ENCODE results near the gene NFS1.
"Not testable (repeated sequence)": the region's sequence is repeated elsewhere in the genome, so short reads cannot be mapped to it uniquely, and the experiment has no call there.

NFS1 gene

GRCh38 chr20:35710039-35710438, 10.9 kb upstream of the NFS1 start:
- DNase-seq (ENCODE audit: low read depth in 1 of 2, low spot score in 1 of 2) = no peak

GRCh38 chr20:35709259-35709658, 10.1 kb upstream of the NFS1 start:
- DNase-seq (ENCODE audit: low read depth in 1 of 2, low spot score in 1 of 2) = no peak

GRCh38 chr20:35708502-35708901, 9.3 kb upstream of the NFS1 start:
- DNase-seq (ENCODE audit: low read depth in 1 of 2, low spot score in 1 of 2) = no peak

DNA sequence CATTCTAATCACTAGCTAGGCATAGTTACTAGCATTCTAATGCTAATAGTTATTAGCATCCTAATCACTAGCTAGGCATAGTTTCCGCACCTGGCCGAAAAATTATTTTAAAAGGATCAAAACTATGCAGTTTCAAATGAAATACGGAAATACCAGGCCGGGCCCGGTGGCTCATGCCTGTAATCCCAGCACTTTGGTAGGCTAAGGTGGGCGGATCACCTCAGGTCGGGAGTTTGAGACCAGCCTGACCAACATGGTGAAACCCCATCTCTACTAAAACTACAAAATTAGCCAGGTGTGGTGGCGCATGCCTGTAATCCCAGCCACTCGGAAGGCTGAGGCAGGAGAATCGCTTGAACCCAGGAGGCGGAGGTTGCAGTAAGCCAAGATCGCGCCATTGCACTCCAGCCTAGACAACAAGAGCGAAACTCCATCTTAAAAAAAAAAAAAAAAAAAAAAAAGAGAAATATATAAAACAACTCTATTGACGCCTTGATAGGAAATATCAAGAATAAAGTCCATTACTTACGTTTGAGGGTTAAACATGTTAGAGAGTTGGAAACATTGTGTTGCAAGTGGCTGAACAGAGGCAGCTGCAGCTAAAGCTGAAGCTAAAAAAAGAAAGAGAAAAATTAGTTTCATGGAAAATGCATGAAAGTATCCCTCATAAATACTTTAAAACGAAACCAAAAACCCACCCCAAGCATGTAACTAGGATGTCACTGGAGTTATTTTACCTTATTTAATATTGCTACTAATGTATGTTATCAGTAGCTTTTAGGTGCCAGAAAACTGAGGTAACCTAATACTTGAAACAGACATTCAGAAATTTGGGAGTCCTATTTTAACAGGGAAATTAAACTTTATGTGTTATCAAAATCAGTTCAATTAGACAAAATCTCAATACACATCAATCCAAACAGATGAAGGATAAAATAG, 7.7 kb upstream of the NFS1 start:
- not testable (repeated sequence) for DNase-seq (ENCODE audit: low read depth in 1 of 2, low spot score in 1 of 2)

DNA sequence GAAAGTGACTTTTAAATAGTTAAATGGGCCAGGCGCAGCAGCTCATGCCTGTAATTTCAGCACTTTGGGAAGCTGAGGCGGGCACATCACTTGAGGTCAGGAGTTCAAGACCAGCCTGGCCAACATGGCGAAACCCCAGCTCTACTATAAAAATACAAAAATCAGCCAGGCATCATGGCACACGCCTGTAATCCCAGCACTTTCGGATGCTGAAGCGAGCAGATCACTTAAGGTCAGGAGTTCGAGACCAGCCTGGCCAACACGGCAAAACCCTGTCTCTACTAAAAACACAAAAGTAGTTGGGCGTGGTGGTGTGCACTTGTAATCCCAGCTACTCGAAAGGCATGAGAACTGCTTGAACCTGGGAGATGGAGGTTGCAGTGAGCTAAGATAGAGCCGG, 6.7 kb upstream of the NFS1 start:
- DNase-seq (ENCODE audit: low read depth in 1 of 2, low spot score in 1 of 2) = not testable (repeated sequence)

- no peak for DNase-seq (ENCODE audit: low read depth in 1 of 2, low spot score in 1 of 2)
These were observed 5.5 kb upstream of the NFS1 start for GRCh38 chr20:35704514-35705261.

DNA sequence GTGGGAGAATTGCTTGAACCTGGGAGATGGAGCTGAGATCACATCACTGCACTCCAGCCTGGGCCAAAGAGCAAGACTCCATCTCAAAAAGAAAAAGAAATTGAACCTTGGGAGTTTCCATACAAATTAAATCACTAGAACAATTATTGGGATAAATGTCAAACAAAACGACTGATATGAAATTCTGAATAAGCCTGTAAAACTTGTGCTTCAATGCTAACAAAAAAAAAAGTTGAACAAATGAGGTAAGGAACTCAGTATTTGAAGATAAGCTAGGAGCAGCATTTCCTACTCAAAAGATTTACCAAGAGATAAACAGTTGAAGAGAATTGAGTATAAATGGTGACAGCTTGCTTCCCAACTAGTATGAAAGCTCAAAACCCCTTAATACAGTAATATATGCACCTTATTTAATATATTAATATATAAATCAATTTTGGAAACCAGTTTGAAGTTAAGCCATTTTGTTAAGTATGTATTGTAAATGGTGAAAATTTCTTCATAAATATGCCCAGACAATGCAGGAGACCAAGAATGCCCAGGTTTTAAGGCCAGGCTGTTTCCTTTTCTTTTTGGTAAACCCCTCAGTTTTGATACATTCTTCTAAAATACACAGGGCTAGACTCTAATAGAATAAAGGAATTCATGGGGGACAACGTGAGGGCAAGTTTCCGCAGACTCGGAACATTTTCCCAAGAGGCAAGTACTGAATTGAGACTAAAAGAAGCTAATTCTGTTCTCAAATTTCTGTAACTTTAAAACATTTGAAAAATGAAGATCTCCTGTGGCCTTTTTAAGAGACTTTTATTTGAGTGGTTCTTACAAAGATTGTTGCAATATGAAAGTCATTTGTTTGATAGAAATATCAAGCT, 3.9 kb upstream of the NFS1 start:
- DNase-seq (ENCODE audit: low read depth in 1 of 2, low spot score in 1 of 2) = no peak

DNA sequence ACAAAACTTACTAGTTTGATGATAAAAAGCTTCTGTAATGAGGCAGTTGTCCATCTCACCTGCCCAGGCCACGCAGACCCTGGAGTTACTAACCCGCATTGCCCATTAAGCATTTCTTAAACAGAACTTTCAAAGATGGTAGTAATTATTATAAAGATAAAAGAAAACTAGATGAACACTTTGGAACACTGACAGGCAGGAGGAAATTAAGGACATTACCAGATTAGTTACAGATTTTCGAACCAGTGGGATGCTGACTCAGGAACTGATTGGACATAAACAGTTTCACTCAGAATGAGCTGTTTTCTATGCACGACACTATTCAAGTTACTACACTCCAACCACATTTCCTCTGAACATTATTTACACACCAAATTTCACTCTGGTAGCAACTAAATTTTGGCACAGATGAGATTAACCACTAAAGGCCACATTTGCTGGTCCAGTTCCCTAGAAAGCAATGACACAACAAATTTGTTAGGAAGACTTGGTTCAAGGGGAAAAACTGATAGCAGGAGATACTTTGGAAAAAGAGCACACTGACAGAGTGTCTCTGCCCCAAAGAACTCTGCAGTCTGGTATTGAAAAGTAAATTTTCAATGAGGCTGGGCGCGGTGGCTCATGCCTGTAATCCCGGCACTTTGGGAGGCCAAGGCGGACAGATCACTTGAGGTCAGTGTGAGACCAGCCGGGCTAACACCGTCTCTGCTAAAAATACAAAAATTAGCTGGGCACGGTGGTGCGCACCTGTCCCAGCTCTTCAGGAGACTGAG, 3.1 kb upstream of the NFS1 start:
- DNase-seq (ENCODE audit: low read depth in 1 of 2, low spot score in 1 of 2) = no peak

GRCh38 chr20:35700625-35701148, 1.5 kb upstream of the NFS1 start:
- DNase-seq (ENCODE audit: low read depth in 1 of 2, low spot score in 1 of 2) = no peak

DNA sequence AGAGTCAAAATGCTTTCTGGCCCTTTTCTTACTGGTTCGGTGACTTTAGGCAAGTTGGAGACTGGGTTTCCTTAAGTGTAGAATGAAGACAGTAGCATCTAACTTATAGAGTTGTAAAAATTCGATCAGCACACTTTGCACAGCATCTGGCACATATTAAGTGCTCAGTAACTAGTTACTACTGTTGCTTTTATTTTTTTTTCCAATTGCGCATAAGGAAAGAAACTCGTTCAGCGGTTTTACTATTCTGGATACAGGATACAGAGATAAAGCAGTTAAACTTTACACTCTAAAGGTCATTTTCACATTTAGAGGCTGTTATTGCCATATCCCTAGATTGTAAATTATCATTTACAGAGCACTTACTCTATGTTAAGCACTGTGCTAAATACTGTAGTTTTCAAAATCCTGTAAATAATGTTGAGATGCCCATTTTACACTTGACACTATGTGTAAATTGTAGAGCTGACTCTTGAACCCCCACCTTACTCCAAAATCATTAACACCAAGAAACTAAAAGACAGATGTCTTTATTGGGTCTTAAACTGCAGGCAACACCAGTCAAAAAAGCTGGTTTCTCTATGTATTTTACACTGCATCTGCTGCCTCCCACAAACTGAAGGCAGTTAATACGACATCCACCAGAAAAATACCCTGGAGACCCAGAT, 939 bp upstream of the NFS1 start:
- DNase-seq (ENCODE audit: low read depth in 1 of 2, low spot score in 1 of 2) = no peak

- DNase-seq (ENCODE audit: low read depth in 1 of 2, low spot score in 1 of 2) = no peak
These were observed 640 bp downstream of the NFS1 start for GRCh38 chr20:35698298-35699126.

DNA sequence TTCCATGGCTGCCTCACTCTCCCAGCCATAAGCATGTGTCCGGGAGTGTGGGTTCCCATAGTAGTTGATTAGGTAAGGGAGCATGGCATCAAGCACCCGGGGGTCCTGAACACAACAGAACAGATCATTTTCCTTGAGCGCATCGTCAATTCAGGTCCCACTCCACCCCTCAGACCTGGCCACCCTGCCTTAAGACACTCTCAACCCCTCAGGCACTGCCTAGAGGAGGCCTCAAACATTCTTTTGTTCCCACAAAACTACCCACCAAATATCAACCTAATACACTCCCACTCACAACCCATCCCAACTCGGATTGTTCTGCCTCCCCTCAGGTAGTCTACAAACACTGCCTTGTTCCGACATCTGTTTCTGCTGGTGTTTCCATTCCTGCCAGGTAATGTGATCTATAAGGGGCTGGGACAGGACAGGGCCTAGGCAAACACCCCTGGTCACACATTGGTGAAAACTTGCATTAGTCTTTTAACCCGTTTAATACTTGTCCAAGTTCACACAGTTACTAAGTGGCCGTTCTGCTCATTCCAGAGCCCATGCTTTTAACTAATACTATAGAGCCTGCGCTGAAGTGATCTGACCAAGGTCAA, 1.4 kb downstream of the NFS1 start:
- no peak for DNase-seq (ENCODE audit: low read depth in 1 of 2, low spot score in 1 of 2)

DNA sequence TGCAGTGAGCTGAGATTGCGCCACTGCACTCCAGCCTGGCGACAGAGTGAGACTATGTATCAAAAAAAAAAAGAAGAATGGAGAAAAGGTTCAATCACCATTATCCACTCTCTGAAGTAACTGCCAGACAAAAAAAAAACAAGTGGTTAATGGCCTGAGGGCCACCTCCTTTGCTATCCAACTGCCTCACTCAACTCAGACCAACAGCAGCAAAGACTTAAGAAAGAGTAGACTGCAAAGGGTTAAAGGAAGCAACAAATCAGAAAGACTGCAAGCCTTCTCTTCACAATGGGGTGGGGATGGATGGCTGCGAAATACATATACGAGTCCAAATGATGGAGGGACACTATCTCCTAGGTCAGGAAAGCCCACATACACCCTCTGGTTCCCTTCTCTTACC, 3.2 kb downstream of the NFS1 start:
- no peak for DNase-seq (ENCODE audit: low read depth in 1 of 2, low spot score in 1 of 2)

DNA sequence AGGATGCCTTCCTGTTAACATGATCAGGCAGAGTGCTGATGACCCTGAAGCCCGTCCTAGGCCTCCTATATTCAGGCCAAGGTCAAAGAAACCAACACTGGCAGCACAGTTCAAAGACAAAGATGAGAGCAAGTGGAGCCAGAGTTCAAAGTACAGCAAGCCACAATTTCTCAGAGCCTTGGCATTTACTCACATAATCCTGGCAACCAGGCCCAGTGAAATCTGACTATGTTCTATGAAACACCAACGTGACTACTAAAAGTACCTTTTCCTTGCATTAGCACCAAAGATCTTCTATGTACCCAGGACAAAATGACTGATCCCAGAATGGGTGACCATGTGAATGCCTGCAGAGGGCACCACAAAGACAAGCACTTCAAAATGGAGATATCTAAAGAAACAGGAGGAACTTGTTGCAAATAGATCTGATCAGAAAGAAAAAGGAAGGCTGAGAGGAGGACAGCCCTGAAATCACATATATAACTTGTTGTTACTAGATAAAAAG, 3.9 kb downstream of the NFS1 start:
- no peak for DNase-seq (ENCODE audit: low read depth in 1 of 2, low spot score in 1 of 2)

DNA sequence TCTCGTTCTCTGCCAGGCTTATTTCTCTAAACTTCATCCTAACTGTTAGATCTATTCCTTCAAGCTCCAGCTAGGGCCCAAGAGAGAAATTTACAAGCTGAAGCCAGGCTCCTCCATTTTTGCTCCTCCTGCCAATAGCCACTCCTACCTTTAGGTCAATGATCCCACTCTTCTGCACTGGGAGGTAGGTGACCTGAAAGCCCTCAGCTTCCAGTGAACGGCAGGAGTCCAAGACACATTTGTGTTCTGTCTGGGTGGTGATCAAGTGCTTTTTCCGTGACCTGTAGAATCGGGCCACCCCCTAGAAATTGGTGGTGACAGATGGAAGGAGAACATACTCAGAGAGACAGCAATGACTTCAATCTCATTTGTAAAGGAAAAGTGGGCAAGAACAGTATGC, 8.9 kb downstream of the NFS1 start:
- DNase-seq (ENCODE audit: low read depth in 1 of 2, low spot score in 1 of 2) = no peak

- not testable (repeated sequence) for DNase-seq (ENCODE audit: low read depth in 1 of 2, low spot score in 1 of 2)
These were observed 12.3 kb downstream of the NFS1 start for GRCh38 chr20:35686872-35687271.

DNA sequence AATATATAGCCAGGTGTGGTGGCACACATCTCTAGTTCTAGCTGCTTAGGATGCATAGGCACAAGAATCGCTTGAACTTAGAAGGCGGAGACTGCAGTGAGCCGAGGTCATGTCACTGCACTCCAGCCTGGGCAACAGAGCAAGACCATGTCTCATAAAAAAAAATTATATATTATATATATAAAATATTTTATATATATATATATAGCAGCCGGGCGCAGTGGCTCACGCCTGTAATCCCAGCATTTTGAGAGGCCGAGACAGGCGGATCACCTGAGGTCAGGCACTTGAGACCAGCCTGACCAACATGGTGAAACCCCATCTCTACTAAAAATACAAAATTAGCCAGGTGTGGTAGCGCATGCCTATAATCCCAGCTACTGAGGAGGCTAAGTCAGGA, 13.8 kb downstream of the NFS1 start:
- DNase-seq (ENCODE audit: low read depth in 1 of 2, low spot score in 1 of 2) = not testable (repeated sequence)

- no peak for DNase-seq (ENCODE audit: low read depth in 1 of 2, low spot score in 1 of 2)
These were observed 17.2 kb downstream of the NFS1 start for GRCh38 chr20:35681960-35682359.

All from stimulated activated CD4-positive, alpha-beta T cell treated with anti-CD3 and anti-CD28 coated beads, Interleukin-15, amount 100 ng/mL, for 1 hour (primary cell).